HL-60 (cell line): Measurements from ENCODE around the gene SLC4A1.

ENCODE experiments used
- GABPA ChIP-seq: IDR thresholded peaks from 2 replicates; pipeline ENCODE4 v1.6.1; 2012; ENCODE audit warnings: low read depth
- POLR2AphosphoS5 ChIP-seq: IDR thresholded peaks from 2 replicates; pipeline ENCODE4 v1.6.1; 2012; ENCODE audit warnings: low read depth
- TF ChIP-seq, protein P1 (sequence below): IDR thresholded peaks from one replicate; pipeline ENCODE4 v1.5.1; 2011; ENCODE audit warnings: low read length, control low read depth, inconsistent platforms; ENCODE audit not compliant: insufficient read depth
- TF ChIP-seq, protein P2 (sequence below): IDR thresholded peaks from 2 replicates; pipeline ENCODE4 v1.6.1; 2012; ENCODE audit warnings: low read depth; ENCODE audit not compliant: insufficient replicate concordance

DNA sequence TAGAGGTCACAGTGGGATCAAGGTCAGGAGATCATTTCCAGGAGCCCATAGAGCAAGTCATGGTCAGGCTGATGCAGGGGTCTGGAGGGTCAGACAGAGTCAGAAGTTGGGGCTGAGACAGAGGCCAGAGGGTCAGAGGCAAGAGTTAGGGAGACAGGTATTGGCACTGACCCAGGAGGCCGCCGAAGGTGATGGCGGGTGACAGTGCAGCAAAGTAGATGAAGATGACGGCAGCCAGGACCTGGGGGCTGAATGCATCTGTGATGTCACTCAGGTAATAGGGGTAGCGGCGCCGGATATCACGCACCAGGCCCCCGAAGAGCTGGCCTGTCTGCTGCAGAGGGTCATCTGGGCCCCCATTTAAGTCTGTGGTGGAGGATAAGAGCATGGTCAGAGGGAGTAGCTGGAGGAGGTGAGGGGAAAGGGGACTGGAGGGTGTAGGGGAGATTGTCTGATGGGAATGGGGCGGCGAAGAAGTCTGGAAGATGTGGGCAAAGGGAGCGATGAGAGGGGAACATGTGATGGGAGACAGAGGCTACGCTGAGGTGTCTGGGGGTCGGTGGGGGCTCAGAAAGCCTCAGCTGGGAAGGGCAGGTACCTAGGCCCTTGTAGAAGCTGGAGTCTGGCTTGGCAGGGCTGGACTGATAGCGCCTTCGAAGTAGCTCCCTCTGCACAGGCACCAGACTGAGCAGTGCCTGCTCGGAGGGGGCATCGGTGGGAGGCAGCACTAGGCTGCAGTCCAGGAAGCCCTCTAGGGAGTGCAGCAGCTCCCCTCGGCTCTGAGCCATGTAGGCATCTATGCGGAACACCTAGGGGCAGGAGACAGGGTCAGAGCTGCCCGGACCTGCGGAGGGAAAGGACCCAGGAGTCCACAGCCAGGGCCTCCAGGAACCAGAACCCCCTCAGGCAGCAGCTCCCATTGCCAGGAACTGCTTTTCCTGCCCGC lies 9.8 kb downstream of the SLC4A1 start:
- TF ChIP-seq POLR2AphosphoS5, result no peak
- TF ChIP-seq, protein P1, sequence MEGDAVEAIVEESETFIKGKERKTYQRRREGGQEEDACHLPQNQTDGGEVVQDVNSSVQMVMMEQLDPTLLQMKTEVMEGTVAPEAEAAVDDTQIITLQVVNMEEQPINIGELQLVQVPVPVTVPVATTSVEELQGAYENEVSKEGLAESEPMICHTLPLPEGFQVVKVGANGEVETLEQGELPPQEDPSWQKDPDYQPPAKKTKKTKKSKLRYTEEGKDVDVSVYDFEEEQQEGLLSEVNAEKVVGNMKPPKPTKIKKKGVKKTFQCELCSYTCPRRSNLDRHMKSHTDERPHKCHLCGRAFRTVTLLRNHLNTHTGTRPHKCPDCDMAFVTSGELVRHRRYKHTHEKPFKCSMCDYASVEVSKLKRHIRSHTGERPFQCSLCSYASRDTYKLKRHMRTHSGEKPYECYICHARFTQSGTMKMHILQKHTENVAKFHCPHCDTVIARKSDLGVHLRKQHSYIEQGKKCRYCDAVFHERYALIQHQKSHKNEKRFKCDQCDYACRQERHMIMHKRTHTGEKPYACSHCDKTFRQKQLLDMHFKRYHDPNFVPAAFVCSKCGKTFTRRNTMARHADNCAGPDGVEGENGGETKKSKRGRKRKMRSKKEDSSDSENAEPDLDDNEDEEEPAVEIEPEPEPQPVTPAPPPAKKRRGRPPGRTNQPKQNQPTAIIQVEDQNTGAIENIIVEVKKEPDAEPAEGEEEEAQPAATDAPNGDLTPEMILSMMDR, result no peak
- no peak for TF ChIP-seq GABPA
- TF ChIP-seq, protein P2, sequence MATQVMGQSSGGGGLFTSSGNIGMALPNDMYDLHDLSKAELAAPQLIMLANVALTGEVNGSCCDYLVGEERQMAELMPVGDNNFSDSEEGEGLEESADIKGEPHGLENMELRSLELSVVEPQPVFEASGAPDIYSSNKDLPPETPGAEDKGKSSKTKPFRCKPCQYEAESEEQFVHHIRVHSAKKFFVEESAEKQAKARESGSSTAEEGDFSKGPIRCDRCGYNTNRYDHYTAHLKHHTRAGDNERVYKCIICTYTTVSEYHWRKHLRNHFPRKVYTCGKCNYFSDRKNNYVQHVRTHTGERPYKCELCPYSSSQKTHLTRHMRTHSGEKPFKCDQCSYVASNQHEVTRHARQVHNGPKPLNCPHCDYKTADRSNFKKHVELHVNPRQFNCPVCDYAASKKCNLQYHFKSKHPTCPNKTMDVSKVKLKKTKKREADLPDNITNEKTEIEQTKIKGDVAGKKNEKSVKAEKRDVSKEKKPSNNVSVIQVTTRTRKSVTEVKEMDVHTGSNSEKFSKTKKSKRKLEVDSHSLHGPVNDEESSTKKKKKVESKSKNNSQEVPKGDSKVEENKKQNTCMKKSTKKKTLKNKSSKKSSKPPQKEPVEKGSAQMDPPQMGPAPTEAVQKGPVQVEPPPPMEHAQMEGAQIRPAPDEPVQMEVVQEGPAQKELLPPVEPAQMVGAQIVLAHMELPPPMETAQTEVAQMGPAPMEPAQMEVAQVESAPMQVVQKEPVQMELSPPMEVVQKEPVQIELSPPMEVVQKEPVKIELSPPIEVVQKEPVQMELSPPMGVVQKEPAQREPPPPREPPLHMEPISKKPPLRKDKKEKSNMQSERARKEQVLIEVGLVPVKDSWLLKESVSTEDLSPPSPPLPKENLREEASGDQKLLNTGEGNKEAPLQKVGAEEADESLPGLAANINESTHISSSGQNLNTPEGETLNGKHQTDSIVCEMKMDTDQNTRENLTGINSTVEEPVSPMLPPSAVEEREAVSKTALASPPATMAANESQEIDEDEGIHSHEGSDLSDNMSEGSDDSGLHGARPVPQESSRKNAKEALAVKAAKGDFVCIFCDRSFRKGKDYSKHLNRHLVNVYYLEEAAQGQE, result no peak
